Osteoblast (primary cell): ENCODE results near the gene RTKN2. TPM values are rescaled to one million over a fixed set of nuclear protein-coding genes. Genes with fewer than 3 reads are reported as not detected.

Source experiments
- DNase-seq: peaks from one replicate; pipeline ENCODE4 v3.0.0; 2011; ENCODE audit warnings: low spot score, mixed read lengths; ENCODE audit not compliant: insufficient read length; ENCODE audit errors: missing footprints
- H2AFZ ChIP-seq: 2 replicates; pipeline ENCODE4 v1.6.0; 2011; ENCODE audit warnings: mild to moderate bottlenecking, low read length
- H3K27ac ChIP-seq: 2 replicates; pipeline ENCODE4 v1.5.1; 2011; ENCODE audit warnings: mild to moderate bottlenecking, low read depth, low read length, moderate library complexity
- H3K27me3 ChIP-seq: 2 replicates; pipeline ENCODE4 v1.6.0; 2012; ENCODE audit warnings: mild to moderate bottlenecking, control low read depth, inconsistent platforms, low read length, moderate library complexity; ENCODE audit not compliant: insufficient read depth
- H3K36me3 ChIP-seq: 2 replicates; pipeline ENCODE4 v1.5.1; 2011; ENCODE audit warnings: mild to moderate bottlenecking, low read length, control low read depth, moderate library complexity; ENCODE audit not compliant: insufficient read depth
- H3K4me1 ChIP-seq: 2 replicates; pipeline ENCODE4 v1.5.1; 2011; ENCODE audit warnings: mild to moderate bottlenecking, low read length, control low read depth, moderate library complexity; ENCODE audit not compliant: insufficient read depth
- H3K4me2 ChIP-seq: 2 replicates; pipeline ENCODE4 v1.6.0; 2011; ENCODE audit warnings: mild to moderate bottlenecking, low read length; ENCODE audit not compliant: insufficient read depth
- H3K4me3 ChIP-seq: fragments of 200-600 bp; sonication (generic); 3 replicates; pipeline ENCODE4 v1.5.1; 2012; ENCODE audit warnings: mild to moderate bottlenecking, low read length, inconsistent platforms; ENCODE audit not compliant: insufficient read depth
- H3K79me2 ChIP-seq: 2 replicates; pipeline ENCODE4 v1.6.0; 2012; ENCODE audit warnings: mild to moderate bottlenecking, low read length, control low read depth, inconsistent platforms; ENCODE audit not compliant: insufficient read depth
- H3K9me3 ChIP-seq: 2 replicates; pipeline ENCODE4 v1.5.1; 2011; ENCODE audit warnings: low read depth, low read length, control low read depth
- H4K20me1 ChIP-seq: 2 replicates; pipeline ENCODE4 v1.6.0; 2012; ENCODE audit warnings: mild to moderate bottlenecking, low read length, control low read depth; ENCODE audit not compliant: insufficient read depth
- total RNA-seq: library from RNA; depleted of rRNA; stranded (reverse); fragments of >200 nt; gene quantifications from 2 replicates; pipeline ENCODE4 v1.2.3, GENCODE V29; 2012
- TF ChIP-seq, protein P1 (sequence below): IDR thresholded peaks from 2 replicates; pipeline ENCODE4 v1.5.1; 2011; ENCODE audit warnings: mild to moderate bottlenecking, low read depth, low read length, moderate library complexity; ENCODE audit errors: extremely low read depth

The RTKN2 gene
- total RNA-seq, 1 donor: 8.0 TPM

DNA sequence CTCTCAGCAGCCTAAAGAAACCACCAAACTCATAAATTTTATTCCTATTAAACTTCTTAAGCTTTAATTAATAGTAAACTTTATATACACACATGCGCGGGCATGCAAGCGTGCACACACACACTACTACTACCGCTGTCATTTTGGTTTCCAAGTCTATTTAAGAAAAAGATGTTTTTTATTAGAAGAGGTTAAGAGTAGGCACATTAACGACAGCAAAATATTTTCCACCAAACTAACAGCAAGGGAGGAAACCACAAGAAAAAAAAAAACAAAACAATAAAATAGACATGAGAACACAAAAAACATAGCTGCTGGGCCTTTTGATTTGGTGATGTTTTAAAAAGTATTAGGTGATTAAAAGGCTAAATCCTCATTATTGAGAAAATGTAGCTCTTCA lies 28.6 kb downstream of the RTKN2 start:
- TF ChIP-seq, protein P1, sequence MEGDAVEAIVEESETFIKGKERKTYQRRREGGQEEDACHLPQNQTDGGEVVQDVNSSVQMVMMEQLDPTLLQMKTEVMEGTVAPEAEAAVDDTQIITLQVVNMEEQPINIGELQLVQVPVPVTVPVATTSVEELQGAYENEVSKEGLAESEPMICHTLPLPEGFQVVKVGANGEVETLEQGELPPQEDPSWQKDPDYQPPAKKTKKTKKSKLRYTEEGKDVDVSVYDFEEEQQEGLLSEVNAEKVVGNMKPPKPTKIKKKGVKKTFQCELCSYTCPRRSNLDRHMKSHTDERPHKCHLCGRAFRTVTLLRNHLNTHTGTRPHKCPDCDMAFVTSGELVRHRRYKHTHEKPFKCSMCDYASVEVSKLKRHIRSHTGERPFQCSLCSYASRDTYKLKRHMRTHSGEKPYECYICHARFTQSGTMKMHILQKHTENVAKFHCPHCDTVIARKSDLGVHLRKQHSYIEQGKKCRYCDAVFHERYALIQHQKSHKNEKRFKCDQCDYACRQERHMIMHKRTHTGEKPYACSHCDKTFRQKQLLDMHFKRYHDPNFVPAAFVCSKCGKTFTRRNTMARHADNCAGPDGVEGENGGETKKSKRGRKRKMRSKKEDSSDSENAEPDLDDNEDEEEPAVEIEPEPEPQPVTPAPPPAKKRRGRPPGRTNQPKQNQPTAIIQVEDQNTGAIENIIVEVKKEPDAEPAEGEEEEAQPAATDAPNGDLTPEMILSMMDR: no peak
- Histone ChIP-seq H3K4me2 (no peak overlapping the region), H3K79me2 (no peaks in the 10 kb centered on the region), H4K20me1 (no peaks in the 10 kb centered on the region), H3K4me3 (no peak overlapping the region), H3K9me3 (no peaks in the 10 kb centered on the region), H2AFZ (no peak overlapping the region), H3K36me3 (no peaks in the 10 kb centered on the region), H3K27ac (no peak overlapping the region), H3K27me3 (no peaks in the 10 kb centered on the region), H3K4me1 (peaks cover 32% of the 10 kb centered on the region)
- no peak for DNase-seq

DNA sequence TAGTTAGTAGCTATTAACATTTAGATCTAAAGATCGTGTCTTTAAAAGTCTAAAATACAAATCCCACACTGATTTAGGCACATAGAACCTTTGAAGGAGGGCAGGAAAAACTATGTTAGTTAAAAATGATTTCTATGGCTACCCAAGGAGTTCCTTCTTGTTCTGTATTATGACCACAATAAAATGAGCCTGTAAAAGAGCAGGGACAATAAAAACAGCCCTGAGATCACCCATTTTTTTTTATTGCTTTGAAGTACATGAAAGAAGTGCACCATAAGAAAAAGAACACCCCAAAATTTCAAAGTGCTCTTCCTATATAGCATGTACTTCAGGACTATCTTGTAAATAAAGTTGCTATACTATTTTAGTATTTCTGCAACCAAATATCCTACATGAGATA lies 29.8 kb downstream of the RTKN2 start:
- Histone ChIP-seq H3K9me3 (no peaks in the 10 kb centered on the region), H3K79me2 (no peaks in the 10 kb centered on the region), H2AFZ (no peak overlapping the region), H3K27ac (no peak overlapping the region), H3K27me3 (no peaks in the 10 kb centered on the region), H3K4me2 (no peak overlapping the region), H3K4me1 (peaks cover 27% of the 10 kb centered on the region), H3K4me3 (no peak overlapping the region), H3K36me3 (no peaks in the 10 kb centered on the region), H4K20me1 (no peaks in the 10 kb centered on the region)
- TF ChIP-seq, protein P1: no peak
- DNase-seq: no peak

DNA sequence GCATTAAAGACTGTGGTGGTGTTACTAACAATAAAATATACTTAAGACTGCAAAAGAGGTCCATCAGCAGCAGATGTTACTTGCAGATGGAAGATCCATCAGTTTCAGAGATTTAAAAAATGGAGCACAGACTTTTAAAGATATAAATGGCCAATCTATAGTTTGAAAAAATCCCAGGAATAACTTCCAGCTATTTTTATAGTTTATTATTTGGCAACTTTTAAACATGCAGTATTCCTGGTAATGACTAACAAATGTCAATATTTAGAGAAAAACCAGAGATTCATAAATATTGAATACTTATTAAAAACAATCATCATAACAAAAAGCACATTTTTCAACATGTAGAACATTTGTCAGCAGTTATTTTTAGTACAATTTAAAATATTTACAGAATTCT lies 30.7 kb downstream of the RTKN2 start:
- no peaks in the 10 kb centered on the region for H3K79me2 ChIP-seq
- H3K4me3 ChIP-seq: no peak overlapping the region
- H3K27ac ChIP-seq: no peak overlapping the region
- no peak overlapping the region for H2AFZ ChIP-seq
- TF ChIP-seq, protein P1: no peak
- no peaks in the 10 kb centered on the region for H3K27me3 ChIP-seq
- no peaks in the 10 kb centered on the region for H3K9me3 ChIP-seq
- no peaks in the 10 kb centered on the region for H4K20me1 ChIP-seq
- no peak overlapping the region for H3K4me2 ChIP-seq
- H3K4me1 ChIP-seq: peaks cover 28% of the 10 kb centered on the region
- no peaks in the 10 kb centered on the region for H3K36me3 ChIP-seq
- DNase-seq: no peak

DNA sequence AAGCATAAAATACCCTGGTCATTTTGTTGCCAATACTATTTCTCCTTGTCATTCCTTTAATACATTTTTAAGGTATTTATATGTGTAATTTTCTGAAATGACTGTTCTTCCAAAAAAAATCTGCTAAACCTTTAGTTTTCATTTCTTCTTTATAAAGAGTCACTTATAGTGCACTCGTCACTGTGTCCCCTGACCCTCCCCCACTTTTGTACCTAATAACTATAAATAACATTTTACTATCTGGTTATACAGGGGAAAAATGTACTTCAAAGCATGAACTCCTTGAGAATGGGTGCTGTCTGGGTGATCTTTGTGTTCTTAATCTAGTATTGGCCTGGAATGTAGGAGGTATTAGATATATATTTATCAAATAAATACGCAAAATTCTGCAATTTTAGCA lies 31.1 kb downstream of the RTKN2 start:
- TF ChIP-seq, protein P1: no peak
- Histone ChIP-seq H3K79me2 (no peaks in the 10 kb centered on the region), H3K27me3 (no peaks in the 10 kb centered on the region), H3K4me2 (no peak overlapping the region), H3K9me3 (no peaks in the 10 kb centered on the region), H3K4me3 (no peak overlapping the region), H3K27ac (no peak overlapping the region), H2AFZ (no peak overlapping the region), H3K4me1 (peaks cover 32% of the 10 kb centered on the region), H3K36me3 (no peaks in the 10 kb centered on the region), H4K20me1 (no peaks in the 10 kb centered on the region)
- no peak for DNase-seq
